Neuronal stem cell (in vitro differentiated cells): ENCODE results near the gene TAF1B.

ENCODE experiments used
- DNase-seq: peaks from one replicate; pipeline ENCODE4 v3.0.0-alpha.2; 2013; ENCODE audit warnings: low spot score
- H2AFZ ChIP-seq: one replicate; pipeline ENCODE4 v1.6.1; 2013; ENCODE audit warnings: mild to moderate bottlenecking, low read length, inconsistent platforms
- H2AK5ac ChIP-seq: 2 replicates; pipeline ENCODE4 v1.6.1; 2013; ENCODE audit warnings: low read depth, mild to moderate bottlenecking, inconsistent platforms, low read length, moderate library complexity, mixed read lengths
- H2BK120ac ChIP-seq: 2 replicates; pipeline ENCODE4 v1.6.1; 2013; ENCODE audit warnings: low read depth, mild to moderate bottlenecking, inconsistent platforms, low read length, moderate library complexity, mixed read lengths
- H2BK12ac ChIP-seq: one replicate; pipeline ENCODE4 v1.6.1; 2013; ENCODE audit warnings: low read length, inconsistent platforms
- H2BK15ac ChIP-seq: 2 replicates; pipeline ENCODE4 v1.6.1; 2013; ENCODE audit warnings: mild to moderate bottlenecking, low read length, inconsistent platforms, mixed read lengths
- H2BK5ac ChIP-seq: one replicate; pipeline ENCODE4 v1.6.1; 2013; ENCODE audit warnings: inconsistent platforms, mild to moderate bottlenecking, low read length, moderate library complexity
- H3K14ac ChIP-seq: one replicate; pipeline ENCODE4 v1.6.1; 2013; ENCODE audit warnings: low read length, inconsistent platforms
- H3K18ac ChIP-seq: 2 replicates; pipeline ENCODE4 v1.6.1; 2013; ENCODE audit warnings: low read length, inconsistent platforms
- H3K23ac ChIP-seq: 2 replicates; pipeline ENCODE4 v1.6.1; 2013; ENCODE audit warnings: low read depth, mild to moderate bottlenecking, mixed read lengths, low read length, inconsistent platforms; ENCODE audit not compliant: poor library complexity
- H3K27ac ChIP-seq: replicated peaks from 3 replicates; pipeline ENCODE4 v1.5.1; 2013; ENCODE audit warnings: low read length, inconsistent platforms
- H3K27me3 ChIP-seq, 3 experiments: 2 replicates each; pipeline ENCODE4 v1.6.1; 2013; ENCODE audit warnings: low read length in 3 of 3, mild to moderate bottlenecking in 2 of 3, inconsistent platforms in 1 of 3, low read depth in 1 of 3, mixed read lengths in 1 of 3, moderate library complexity in 1 of 3; ENCODE audit not compliant: control insufficient read depth in 3 of 3, insufficient read depth in 3 of 3
- H3K36me3 ChIP-seq, 2 donors: replicated peaks in 1 of 2; 2 replicates each; pipeline ENCODE4 v1.6.1; 2013; ENCODE audit warnings: low read length in 2 of 2; ENCODE audit not compliant: control insufficient read depth in 2 of 2, insufficient read depth in 2 of 2
- H3K4ac ChIP-seq: 2 replicates; pipeline ENCODE4 v1.6.1; 2013; ENCODE audit warnings: inconsistent platforms, mild to moderate bottlenecking, low read length, moderate library complexity
- H3K4me1 ChIP-seq, 2 donors: 1 replicate in 1 of 2; 2 replicates in 1 of 2; pipeline ENCODE4 v1.6.1; 2013; ENCODE audit warnings: low read length in 2 of 2, low read depth in 1 of 2; ENCODE audit not compliant: control insufficient read depth in 2 of 2, insufficient read depth in 1 of 2
- H3K4me2 ChIP-seq: one replicate; pipeline ENCODE4 v1.6.1; 2013; ENCODE audit warnings: mild to moderate bottlenecking, low read length, inconsistent platforms; ENCODE audit not compliant: insufficient read depth, poor library complexity, severe bottlenecking
- H3K4me3 ChIP-seq, 2 donors: 2 replicates each; pipeline ENCODE4 v1.5.1; 2013; ENCODE audit warnings: low read length in 2 of 2, mild to moderate bottlenecking in 2 of 2, inconsistent platforms in 1 of 2, moderate library complexity in 1 of 2
- H3K79me1 ChIP-seq: one replicate; pipeline ENCODE4 v1.6.1; 2013; ENCODE audit warnings: low read depth, mild to moderate bottlenecking, inconsistent platforms, low read length, moderate library complexity
- H3K9ac ChIP-seq: one replicate; pipeline ENCODE4 v1.6.1; 2013; ENCODE audit warnings: mild to moderate bottlenecking, low read depth, low read length, inconsistent platforms; ENCODE audit not compliant: poor library complexity
- H3K9me3 ChIP-seq, 2 donors: replicated peaks in 1 of 2; 2 replicates each; pipeline versions ENCODE3 to v1.6.1; 2013; ENCODE audit warnings: low read length in 2 of 2, mild to moderate bottlenecking in 2 of 2, inconsistent platforms in 1 of 2, low read depth in 1 of 2, mixed read lengths in 1 of 2, moderate library complexity in 1 of 2; ENCODE audit not compliant: control insufficient read depth in 2 of 2, insufficient read depth in 1 of 2
- H4K8ac ChIP-seq: one replicate; pipeline ENCODE4 v1.6.1; 2013; ENCODE audit warnings: low read depth, mild to moderate bottlenecking, inconsistent platforms, low read length, moderate library complexity
- H4K91ac ChIP-seq: one replicate; pipeline ENCODE4 v1.6.1; 2013; ENCODE audit warnings: low read length, low read depth, mild to moderate bottlenecking, inconsistent platforms; ENCODE audit not compliant: poor library complexity
- WGBS, 2 donors: extraction: QIAGEN DNeasy Blood & Tissue Kit; methylation state at CpG; one replicate each; pipeline ENCODE4 v1.1.7; 2013; ENCODE audit warnings: missing lambda C conversion rate in 2 of 2, mixed read lengths in 1 of 2; ENCODE audit not compliant: insufficient read length in 2 of 2, insufficient replicate concordance in 1 of 2; ENCODE audit errors: extremely low coverage in 2 of 2; 5-methylcytosine and 5-hydroxymethylcytosine counted together

The TAF1B gene

GRCh38 chr2:9883897-9884296 is 40.6 kb downstream of the TAF1B start:
- WGBS, 2 donors: no CpG with 5 or more reads among the region's 17 CpGs
- Histone ChIP-seq H3K79me1 (no peaks in the 10 kb centered on the region), H2BK120ac (no peak overlapping the region), H3K4me3 (no peak overlapping the region), H2BK12ac (no peak overlapping the region), H3K14ac (no peak overlapping the region), H3K9ac (no peak overlapping the region), H3K4ac (peak overlapping the region; percentile 76), H3K23ac (peak overlapping the region; percentile 96), H3K36me3 (peaks cover 4 to 88% of the 10 kb centered on the region in 2 donors), H3K4me1 (peaks cover 0 to 9% of the 10 kb centered on the region in 2 donors), H2AFZ (no peak overlapping the region), H3K4me2 (no peak overlapping the region), H2AK5ac (peak overlapping the region; percentile 68), H3K9me3 (peaks cover 2 to 19% of the 10 kb centered on the region in 2 donors), H3K18ac (peak overlapping the region; percentile 74), H2BK5ac (no peak overlapping the region), H4K8ac (peak overlapping the region; percentile 52), H2BK15ac (no peak overlapping the region), H3K27me3 (no peaks in the 10 kb centered on the region), H4K91ac (no peak overlapping the region), H3K27ac (peak overlapping the region; percentile 13)
- DNase-seq: no peak

- WGBS, 2 donors: no CpG with 5 or more reads among the region's 6 CpGs
Observed at GRCh38 chr2:9884436-9884835, 41.2 kb downstream of the TAF1B start.

GRCh38 chr2:9885036-9885684 is 41.9 kb downstream of the TAF1B start:
- DNase-seq: no peak
- Histone ChIP-seq H3K27me3 (no peaks in the 10 kb centered on the region), H3K9ac (no peak overlapping the region), H2BK120ac (no peak overlapping the region), H3K14ac (no peak overlapping the region), H2BK12ac (no peak overlapping the region), H2BK15ac (no peak overlapping the region), H3K4me2 (no peak overlapping the region), H3K18ac (no peak overlapping the region), H4K91ac (no peak overlapping the region), H2BK5ac (no peak overlapping the region), H3K4me3 (no peak overlapping the region), H2AFZ (no peak overlapping the region), H3K27ac (no peak overlapping the region), H3K79me1 (no peaks in the 10 kb centered on the region), H4K8ac (no peak overlapping the region), H3K9me3 (peaks cover 2 to 19% of the 10 kb centered on the region in 2 donors), H2AK5ac (no peak overlapping the region), H3K36me3 (peaks cover 3 to 76% of the 10 kb centered on the region in 2 donors), H3K4me1 (peaks cover 0 to 12% of the 10 kb centered on the region in 2 donors), H3K23ac (no peak overlapping the region), H3K4ac (no peak overlapping the region)
- WGBS, 2 donors: no CpG with 5 or more reads among the region's 4 CpGs

More at GRCh38 chr2:9884436-9884835, 41.2 kb downstream of the TAF1B start:
- Histone ChIP-seq H3K4ac (no peak overlapping the region), H2BK15ac (no peak overlapping the region), H2BK12ac (no peak overlapping the region), H3K18ac (peak overlapping the region; percentile 15), H3K27ac (peak overlapping the region; percentile 13), H4K8ac (no peak overlapping the region), H3K79me1 (no peaks in the 10 kb centered on the region), H3K4me1 (peaks cover 0 to 9% of the 10 kb centered on the region in 2 donors), H2AFZ (no peak overlapping the region), H3K36me3 (peaks cover 3 to 83% of the 10 kb centered on the region in 2 donors), H3K9ac (no peak overlapping the region), H4K91ac (no peak overlapping the region), H2BK5ac (no peak overlapping the region), H3K9me3 (peaks cover 2 to 19% of the 10 kb centered on the region in 2 donors), H2BK120ac (no peak overlapping the region), H2AK5ac (no peak overlapping the region), H3K23ac (peak overlapping the region; percentile 96), H3K14ac (no peak overlapping the region), H3K4me2 (no peak overlapping the region), H3K4me3 (no peak overlapping the region), H3K27me3 (no peaks in the 10 kb centered on the region)
- no peak for DNase-seq

- Histone ChIP-seq H3K27me3 (no peaks in the 10 kb centered on the region), H2BK120ac (no peak overlapping the region), H3K79me1 (no peaks in the 10 kb centered on the region), H3K4ac (no peak overlapping the region), H3K14ac (no peak overlapping the region), H3K4me3 (no peak overlapping the region), H3K9ac (no peak overlapping the region), H3K23ac (no peak overlapping the region), H2BK5ac (no peak overlapping the region), H2BK12ac (no peak overlapping the region), H3K9me3 (peaks cover 2 to 19% of the 10 kb centered on the region in 2 donors), H4K91ac (no peak overlapping the region), H4K8ac (no peak overlapping the region), H3K4me2 (no peak overlapping the region), H2BK15ac (no peak overlapping the region), H3K4me1 (peaks cover 0 to 12% of the 10 kb centered on the region in 2 donors), H2AK5ac (no peak overlapping the region), H2AFZ (no peak overlapping the region), H3K36me3 (peaks cover 3 to 66% of the 10 kb centered on the region in 2 donors), H3K27ac (no peak overlapping the region), H3K18ac (no peak overlapping the region)
- no peak for DNase-seq
- no CpG with 5 or more reads among the region's 1 CpG for WGBS, 2 donors
Observed at GRCh38 chr2:9887513-9887912, 44.2 kb downstream of the TAF1B start.
